ENCODE measurements around the gene GYS2. TPM values are rescaled to one million over a fixed set of nuclear protein-coding genes. Genes with fewer than 3 reads are reported as not detected.

The GYS2 gene
- total RNA-seq, 4 donors from 2014 or later = not detected

DNA sequence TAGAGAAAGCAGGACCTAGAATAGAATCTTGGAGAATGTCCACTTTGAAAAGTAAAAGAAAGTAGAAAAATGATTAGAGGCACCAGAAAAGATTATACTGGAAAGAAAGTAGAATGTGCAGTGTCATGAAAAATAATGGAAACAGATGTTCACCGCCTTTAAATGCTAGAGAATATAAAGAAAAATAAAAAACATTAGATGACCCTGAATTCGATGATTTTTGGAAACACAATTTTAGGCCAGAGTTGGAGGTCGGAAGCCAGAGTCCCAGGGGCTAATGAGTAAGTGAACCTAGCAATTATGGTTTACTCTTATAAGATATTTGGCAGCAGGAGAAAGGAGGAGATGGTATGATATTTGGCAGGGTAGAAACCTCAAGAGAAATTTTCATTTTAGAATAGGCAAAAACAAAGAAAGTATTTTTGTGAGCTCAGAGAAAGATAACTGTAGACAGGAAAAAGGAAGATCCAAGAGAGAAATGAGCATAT lies 37.7 kb downstream of the GYS2 start:
- 79 to 89% methylated on average over 3 of the region's 3 CpGs for whole genome bisulfite sequencing, 2 donors
- intact Hi-C loops (cut with DNase I) = no loop called here
- Histone ChIP-seq H3K27ac (no peak overlapping the region), H3K9me3 (no peaks in the 10 kb centered on the region), H3K4me3 (replicated peaks in 1 of 3) (no peak overlapping the region), H3K36me3 (no peaks in the 10 kb centered on the region), H3K27me3 (no peaks in the 10 kb centered on the region), H3K4me1 (no peaks in the 10 kb centered on the region)
- DNase-seq = no peak
- TF ChIP-seq, protein P1, sequence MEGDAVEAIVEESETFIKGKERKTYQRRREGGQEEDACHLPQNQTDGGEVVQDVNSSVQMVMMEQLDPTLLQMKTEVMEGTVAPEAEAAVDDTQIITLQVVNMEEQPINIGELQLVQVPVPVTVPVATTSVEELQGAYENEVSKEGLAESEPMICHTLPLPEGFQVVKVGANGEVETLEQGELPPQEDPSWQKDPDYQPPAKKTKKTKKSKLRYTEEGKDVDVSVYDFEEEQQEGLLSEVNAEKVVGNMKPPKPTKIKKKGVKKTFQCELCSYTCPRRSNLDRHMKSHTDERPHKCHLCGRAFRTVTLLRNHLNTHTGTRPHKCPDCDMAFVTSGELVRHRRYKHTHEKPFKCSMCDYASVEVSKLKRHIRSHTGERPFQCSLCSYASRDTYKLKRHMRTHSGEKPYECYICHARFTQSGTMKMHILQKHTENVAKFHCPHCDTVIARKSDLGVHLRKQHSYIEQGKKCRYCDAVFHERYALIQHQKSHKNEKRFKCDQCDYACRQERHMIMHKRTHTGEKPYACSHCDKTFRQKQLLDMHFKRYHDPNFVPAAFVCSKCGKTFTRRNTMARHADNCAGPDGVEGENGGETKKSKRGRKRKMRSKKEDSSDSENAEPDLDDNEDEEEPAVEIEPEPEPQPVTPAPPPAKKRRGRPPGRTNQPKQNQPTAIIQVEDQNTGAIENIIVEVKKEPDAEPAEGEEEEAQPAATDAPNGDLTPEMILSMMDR (IDR thresholded peaks at IDR 0.05) = no peak
- TF ChIP-seq POLR2A (IDR thresholded peaks at IDR 0.05) = no peak

DNA sequence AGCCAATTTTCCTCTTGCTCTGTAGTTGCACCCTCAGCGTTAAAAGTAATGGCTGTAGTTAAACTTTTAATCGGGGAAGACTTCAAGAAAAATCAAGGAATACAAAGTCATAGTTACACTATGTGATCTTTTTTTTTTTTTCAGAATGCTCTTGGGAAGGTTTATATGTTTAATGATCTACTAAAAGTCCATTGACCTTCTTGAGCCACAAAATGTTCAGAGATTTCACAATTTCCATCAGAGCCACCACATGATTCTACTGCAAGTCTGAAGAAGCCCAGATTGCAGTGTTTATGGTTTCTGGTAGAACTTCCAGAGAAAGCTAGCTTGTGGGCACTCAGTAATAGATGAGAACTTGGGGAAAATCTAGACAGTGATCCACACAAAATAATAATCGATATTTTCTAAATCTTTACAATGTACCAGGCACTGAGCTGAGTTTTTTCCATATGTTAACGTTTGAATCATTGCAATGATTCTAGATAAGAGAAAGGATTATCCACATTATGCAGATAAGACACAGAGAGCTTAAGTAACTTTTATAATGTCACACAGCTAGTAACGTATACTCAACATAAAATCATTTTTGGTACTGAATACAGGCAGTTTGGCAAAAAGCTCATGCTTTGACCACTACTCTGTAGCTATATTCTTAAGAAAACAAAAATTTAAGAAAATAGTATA lies 38.3 kb downstream of the GYS2 start:
- TF ChIP-seq, protein P1 (IDR thresholded peaks at IDR 0.05) = no peak
- no peak for TF ChIP-seq POLR2A (IDR thresholded peaks at IDR 0.05)
- Histone ChIP-seq H3K9me3 (no peaks in the 10 kb centered on the region), H3K27me3 (no peaks in the 10 kb centered on the region), H3K27ac (no peak overlapping the region), H3K4me1 (no peaks in the 10 kb centered on the region), H3K4me3 (replicated peaks in 1 of 3) (no peak overlapping the region), H3K36me3 (no peaks in the 10 kb centered on the region)
- intact Hi-C loops (cut with DNase I) = no loop called here
- 85 to 87% methylated on average over 5 of the region's 5 CpGs for WGBS, 2 donors
- DNase-seq = no peak

DNA sequence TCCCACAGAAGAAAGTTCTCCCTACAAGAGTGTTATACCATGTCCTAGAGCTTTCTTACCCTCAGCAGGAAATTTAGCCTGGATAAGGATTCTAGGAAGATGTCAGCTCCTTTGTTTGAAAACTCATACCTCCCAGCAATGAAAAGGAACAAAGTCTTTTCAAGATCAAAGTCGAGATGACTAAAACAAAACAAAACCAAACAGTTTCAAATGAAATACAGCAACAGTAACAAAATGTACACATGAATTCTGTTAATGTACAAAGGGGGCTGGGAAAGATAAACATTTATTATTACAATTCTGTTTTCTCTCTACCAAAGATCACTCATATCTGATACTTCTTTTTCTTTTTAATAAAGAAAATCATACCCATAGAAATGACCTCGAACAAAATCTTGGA lies 41.8 kb downstream of the GYS2 start:
- intact Hi-C loops (cut with DNase I) = no loop called here
- no peaks in the 10 kb centered on the region for H3K36me3 ChIP-seq
- H3K27ac ChIP-seq = no peak overlapping the region
- no peak for TF ChIP-seq POLR2A (IDR thresholded peaks at IDR 0.05)
- TF ChIP-seq, protein P1 (IDR thresholded peaks at IDR 0.05) = no peak
- no peaks in the 10 kb centered on the region for H3K9me3 ChIP-seq
- no peak overlapping the region for H3K4me3 ChIP-seq (replicated peaks in 1 of 3)
- H3K4me1 ChIP-seq = no peaks in the 10 kb centered on the region
- no peak for DNase-seq
- 85 to 86% methylated on average over 2 of the region's 2 CpGs for WGBS, 2 donors
- H3K27me3 ChIP-seq = no peaks in the 10 kb centered on the region

DNA sequence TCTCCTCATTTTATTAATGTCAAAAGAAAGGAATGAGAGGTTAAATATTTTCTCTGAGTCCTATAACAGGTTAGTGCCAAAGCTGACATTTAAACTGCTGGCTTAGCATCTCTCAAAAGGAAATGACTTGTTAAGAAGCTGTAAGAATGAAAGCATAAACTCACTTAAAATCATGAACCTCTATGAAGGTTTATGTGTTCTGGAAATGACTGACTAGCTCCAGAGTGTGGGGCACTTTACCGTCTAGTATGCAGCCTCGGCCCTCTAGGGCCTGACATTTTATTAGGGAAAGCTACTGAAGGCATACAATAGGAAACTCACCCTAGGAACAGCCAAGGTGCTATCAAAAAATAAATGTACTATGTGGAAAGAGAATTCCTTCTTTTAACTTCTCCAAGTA lies 43.5 kb downstream of the GYS2 start:
- Histone ChIP-seq H3K36me3 (no peaks in the 10 kb centered on the region), H3K9me3 (no peaks in the 10 kb centered on the region), H3K27ac (no peak overlapping the region), H3K4me1 (no peaks in the 10 kb centered on the region), H3K27me3 (no peaks in the 10 kb centered on the region), H3K4me3 (replicated peaks in 1 of 3) (no peak overlapping the region)
- intact Hi-C loops (cut with DNase I) = no loop called here
- TF ChIP-seq POLR2A (IDR thresholded peaks at IDR 0.05) = no peak
- TF ChIP-seq, protein P1 (IDR thresholded peaks at IDR 0.05) = no peak
- DNase-seq = no peak
- 38 to 56% methylated on average over 2 of the region's 2 CpGs for WGBS, 2 donors

DNA sequence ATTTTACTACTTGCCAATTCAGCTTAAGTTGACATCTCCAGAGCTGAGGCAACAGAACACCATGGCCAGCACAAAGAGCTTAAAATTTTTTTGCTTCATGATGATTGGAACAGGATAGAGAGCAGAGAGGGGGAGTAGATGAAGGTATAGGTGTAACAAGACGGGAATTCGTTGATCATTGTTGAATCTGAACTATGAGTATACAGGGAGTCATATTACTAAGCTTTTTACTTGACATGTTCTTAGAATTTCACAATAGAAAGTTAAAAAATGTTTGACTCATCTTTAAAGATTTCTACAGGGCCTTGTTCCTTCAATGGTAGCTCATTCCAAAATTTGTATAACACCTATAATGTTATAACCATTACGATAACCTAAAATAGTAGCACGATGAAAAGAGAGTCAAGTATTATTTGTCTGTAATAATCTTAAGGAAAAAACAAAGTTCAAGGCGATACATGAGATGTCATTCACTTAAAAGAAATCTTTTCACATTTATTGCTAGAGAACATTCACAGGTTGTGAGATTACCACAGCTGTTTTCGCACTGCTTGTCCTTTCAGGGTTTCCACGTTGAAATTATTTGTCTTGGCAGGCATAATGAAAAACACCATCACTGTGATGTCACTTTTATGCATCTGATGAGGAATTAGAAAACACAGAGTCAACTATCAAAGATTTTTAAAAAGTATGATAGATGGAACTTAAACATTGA lies 44.6 kb downstream of the GYS2 start:
- Histone ChIP-seq H3K4me3 (replicated peaks in 1 of 3) (no peak overlapping the region), H3K36me3 (no peaks in the 10 kb centered on the region), H3K27me3 (no peaks in the 10 kb centered on the region), H3K27ac (no peak overlapping the region), H3K9me3 (no peaks in the 10 kb centered on the region), H3K4me1 (no peaks in the 10 kb centered on the region)
- no peak for DNase-seq
- intact Hi-C loops (cut with DNase I) = no loop called here
- 78 to 85% methylated on average over 7 of the region's 7 CpGs for WGBS, 2 donors
- TF ChIP-seq, protein P1 (IDR thresholded peaks at IDR 0.05) = no peak
- TF ChIP-seq POLR2A (IDR thresholded peaks at IDR 0.05) = no peak

Data from thyroid gland (tissue), 4 donors.